ENCODE measurements around the gene PIK3R1. TPM values are rescaled to one million over a fixed set of nuclear protein-coding genes. Genes with fewer than 3 reads are reported as not detected.

PIK3R1 gene
- total and polyA plus RNA-seq, 10 of the 15 experiments (the other 5 are each of a cell fraction or from before 2014, with no cell fraction given) = 7.8 to 38.4 (median 15.7) TPM

GRCh38 chr5:68222824-68223354 lies 7.3 kb downstream of the PIK3R1 start:
- H3K27me3 ChIP-seq (replicated peaks in 1 of 2; ENCODE audit: control insufficient read depth in 2 of 2, insufficient read depth in 2 of 2, low read length in 1 of 2) = no peaks in the 10 kb centered on the region
- CTCF ChIA-PET = interaction anchor here (1.1 kb wide), 1 partner anchor 48 kb away, joined by 3 read pairs; no protein-coding TSS in a partner anchor
- FAIRE-seq = no peak
- TF ChIP-seq MTA3 (IDR thresholded peaks at IDR 0.05; ENCODE audit: borderline replicate concordance, low read length) = no peak
- no peak for TF ChIP-seq MYC (IDR thresholded peaks at IDR 0.05; ENCODE audit: insufficient read depth, insufficient read length, insufficient replicate concordance, low read length, severe bottlenecking)
- TF ChIP-seq BHLHE40 (IDR thresholded peaks at IDR 0.05; ENCODE audit: borderline replicate concordance in 1 of 2, low read depth in 2 of 2, low read length in 1 of 2) = no peak
- TF ChIP-seq ZSCAN29 (IDR thresholded peaks at IDR 0.05) = no peak
- no peak for TF ChIP-seq RAD51 (IDR thresholded peaks at IDR 0.05)
- no peak for TF ChIP-seq SP1 (IDR thresholded peaks at IDR 0.05; ENCODE audit: low read depth, low read length)
- no peak for TF ChIP-seq NFIC (IDR thresholded peaks at IDR 0.05; ENCODE audit: low read depth, low read length)
- 85% methylated on average over 4 of the region's 4 CpGs for WGBS (ENCODE audit: insufficient coverage, insufficient replicate concordance, low lambda C conversion rate, missing lambda C conversion rate)
- H3K36me3 ChIP-seq (ENCODE audit: control insufficient read depth in 2 of 2, insufficient read depth in 2 of 2, low read length in 1 of 2) = peaks cover 1 to 8% of the 10 kb centered on the region in 2 experiments; a peak in 3 of 4 replicates
- POLR2A ChIA-PET = no interaction called here
- H2AFZ ChIP-seq (ENCODE audit: control insufficient read depth, low read depth, low read length) = no peak overlapping the region
- peaks cover 2% of the 10 kb centered on the region; the same call in 2 of the 3 replicates for H3K9me3 ChIP-seq (replicated peaks; ENCODE audit: control insufficient read depth, insufficient read depth, low read length)
- in situ Hi-C loops (cut with MboI) (no loop called here), intact Hi-C loops (cut with micrococcal nuclease; ENCODE audit: unreplicated experiment) (no loop called here)
- SMC1A ChIA-PET (ENCODE audit: uncharacterized antibody, unreplicated experiment) = interaction anchor here (0.9 to 1.8 kb wide), 6 partner anchors 16 to 53 kb away, joined by 3 to 5 read pairs (median 4); no protein-coding TSS in a partner anchor
- RAD21 ChIA-PET (ENCODE audit: unreplicated experiment) = no interaction called here
- DNase-seq (ENCODE audit: low read depth, low spot score) = no peak
- H3K4me1 ChIP-seq (ENCODE audit: control insufficient read depth, insufficient read depth, low read length) = peaks cover 3% of the 10 kb centered on the region; the same call in 1 of the 2 replicates
- H4K20me1 ChIP-seq (ENCODE audit: control insufficient read depth, insufficient read depth) = peaks cover 6% of the 10 kb centered on the region
- H3K9ac ChIP-seq (ENCODE audit: control insufficient read depth, insufficient read depth, low read length) = no peak overlapping the region
- peaks cover 70% of the 10 kb centered on the region for H3K79me2 ChIP-seq (ENCODE audit: control insufficient read depth, insufficient read depth, low read length)
- no peak overlapping the region for H3K4me2 ChIP-seq (ENCODE audit: control insufficient read depth, insufficient read depth)
- H3K27ac ChIP-seq (ENCODE audit: control insufficient read depth, insufficient read depth) = no peak overlapping the region
- no TSS peak for BruUV-seq (replicated peaks)
- no peak overlapping the region for H3K4me3 ChIP-seq
- ATAC-seq = no peak

GRCh38 chr5:68223904-68224303 lies 8.3 kb downstream of the PIK3R1 start:
- H3K9me3 ChIP-seq (replicated peaks; ENCODE audit: control insufficient read depth, insufficient read depth, low read length) = peaks cover 2% of the 10 kb centered on the region; the same call in 2 of the 3 replicates
- BruUV-seq (replicated peaks) = no TSS peak
- H3K9ac ChIP-seq (ENCODE audit: control insufficient read depth, insufficient read depth, low read length) = no peak overlapping the region
- H2AFZ ChIP-seq (ENCODE audit: control insufficient read depth, low read depth, low read length) = no peak overlapping the region
- peaks cover 63% of the 10 kb centered on the region for H3K79me2 ChIP-seq (ENCODE audit: control insufficient read depth, insufficient read depth, low read length)
- H3K36me3 ChIP-seq (ENCODE audit: control insufficient read depth in 2 of 2, insufficient read depth in 2 of 2, low read length in 1 of 2) = peaks cover 1 to 8% of the 10 kb centered on the region in 2 experiments; a peak in 3 of 4 replicates
- peaks cover 3% of the 10 kb centered on the region; the same call in 1 of the 2 replicates for H3K4me1 ChIP-seq (ENCODE audit: control insufficient read depth, insufficient read depth, low read length)
- POLR2A ChIA-PET = no interaction called here
- TF ChIP-seq NBN (IDR thresholded peaks at IDR 0.05) = no peak
- no peak for TF ChIP-seq PAX8 (IDR thresholded peaks at IDR 0.05)
- TF ChIP-seq CUX1 (IDR thresholded peaks at IDR 0.05; ENCODE audit: insufficient replicate concordance, low read depth, low read length) = no peak
- no peak for FAIRE-seq
- H4K20me1 ChIP-seq (ENCODE audit: control insufficient read depth, insufficient read depth) = peaks cover 6% of the 10 kb centered on the region
- DNase-seq (ENCODE audit: low read depth, low spot score) = no peak
- in situ Hi-C loops (cut with MboI) = no loop called here
- H3K27ac ChIP-seq (ENCODE audit: control insufficient read depth, insufficient read depth) = no peak overlapping the region
- no peak overlapping the region for H3K4me3 ChIP-seq
- no peak overlapping the region for H3K4me2 ChIP-seq (ENCODE audit: control insufficient read depth, insufficient read depth)
- intact Hi-C loops (cut with micrococcal nuclease; ENCODE audit: unreplicated experiment) = no loop called here
- CTCF ChIA-PET = interaction anchor here (1.1 kb wide), 1 partner anchor 47 kb away, joined by 3 read pairs; no protein-coding TSS in a partner anchor
- no peaks in the 10 kb centered on the region for H3K27me3 ChIP-seq (replicated peaks in 1 of 2; ENCODE audit: control insufficient read depth in 2 of 2, insufficient read depth in 2 of 2, low read length in 1 of 2)
- no peak for ATAC-seq
- SMC1A ChIA-PET (ENCODE audit: uncharacterized antibody, unreplicated experiment) = interaction anchor here (1.4 to 1.9 kb wide), 4 partner anchors 15 to 52 kb away, joined by 3 to 7 read pairs (median 6); no protein-coding TSS in a partner anchor
- RAD21 ChIA-PET (ENCODE audit: unreplicated experiment) = no interaction called here

All from GM12878 (cell line).